NCI-H345 (cell line): ENCODE measurements around the gene FUT7.
"Not testable (repeated sequence)": the region's sequence is repeated elsewhere in the genome, so short reads cannot be mapped to it uniquely, and the experiment has no call there.

Experiments used
- DNase-seq: peaks from one replicate; lab custom pipeline; 2025; lab: John Stamatoyannopoulos, UW

FUT7 gene

DNA sequence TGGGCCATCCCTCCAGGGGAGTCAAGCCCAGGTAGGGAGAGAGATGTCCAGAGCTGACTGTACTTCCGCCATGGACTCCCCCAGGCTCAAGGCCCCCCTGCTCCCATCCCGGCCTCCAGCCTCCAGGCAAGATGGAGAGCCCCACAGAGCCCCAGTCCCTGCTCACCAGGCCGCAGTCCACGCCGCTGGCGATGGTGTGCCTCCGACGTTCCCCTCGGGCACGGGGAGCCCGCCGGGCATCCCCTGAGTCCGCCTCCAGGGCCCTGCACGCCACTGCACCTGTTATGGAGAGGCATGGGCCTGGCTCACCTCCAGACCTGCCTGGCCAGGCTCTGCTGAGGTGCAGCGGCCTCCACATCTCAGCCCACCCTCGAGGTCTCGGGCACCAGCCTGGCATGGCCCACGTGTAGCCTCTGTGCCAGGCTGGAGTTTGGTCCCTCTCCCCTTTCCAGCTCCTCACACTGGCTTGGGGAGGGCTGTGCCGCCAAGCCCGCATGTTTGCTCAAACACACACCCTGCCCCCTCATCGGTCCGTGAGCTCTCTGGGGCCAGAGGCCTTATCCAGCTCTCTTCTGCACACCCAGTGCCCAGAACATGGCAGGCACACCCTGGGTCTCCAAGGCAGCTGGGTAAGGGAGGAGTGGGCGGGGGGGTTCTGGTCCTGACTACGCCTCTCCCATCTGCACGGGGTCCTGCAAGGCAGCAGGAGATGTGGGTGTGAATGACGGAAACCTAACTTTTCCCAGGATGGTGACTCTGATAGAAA lies 34.4 kb upstream of the FUT7 start:
- DNase-seq, result no peak

DNA sequence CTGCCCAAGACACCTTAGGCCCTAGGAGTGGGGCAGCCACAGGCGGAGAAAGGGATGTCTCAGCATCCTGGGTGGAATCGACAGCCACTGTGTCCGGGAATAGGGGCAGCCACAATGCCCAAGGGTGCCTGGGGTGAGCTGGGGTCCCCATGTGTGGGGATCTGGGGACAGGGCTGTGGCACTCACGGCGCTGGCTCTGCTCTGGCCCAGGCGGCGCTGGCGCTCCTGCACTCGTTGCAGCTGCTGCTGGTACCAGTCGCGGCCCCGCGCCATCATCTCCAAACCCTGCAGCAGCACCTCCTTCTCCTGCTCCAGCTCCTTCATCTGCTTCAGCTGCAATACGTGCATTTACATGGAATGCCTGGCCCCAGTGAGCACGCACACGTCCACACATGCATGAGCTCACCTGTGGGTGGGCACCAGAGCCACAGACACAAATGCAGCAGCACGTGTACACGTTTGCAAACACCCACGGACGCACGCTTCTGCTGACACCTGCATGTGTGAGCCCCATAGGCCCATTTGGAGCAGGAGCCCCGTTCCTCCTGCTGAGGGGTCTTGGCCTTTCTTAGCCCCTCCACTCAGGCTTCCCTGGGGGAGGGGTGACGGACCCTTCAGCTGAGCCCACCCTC lies 33.6 kb upstream of the FUT7 start:
- no peak for DNase-seq

DNA sequence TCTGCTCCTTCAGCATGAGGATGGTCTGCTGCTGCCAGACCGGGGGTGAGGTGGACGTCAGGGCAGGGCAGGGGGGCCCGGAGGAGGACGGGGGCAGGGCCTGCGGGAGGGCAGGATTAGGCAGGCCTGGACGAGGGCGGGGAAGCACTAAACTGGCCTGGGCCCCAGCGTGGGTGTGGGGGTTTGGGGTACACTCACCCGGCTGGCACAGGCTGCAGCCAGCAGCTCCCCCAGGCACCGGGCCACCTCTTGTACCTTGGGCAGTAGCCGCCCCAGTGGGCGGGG lies 32.9 kb upstream of the FUT7 start:
- DNase-seq, result no peak

DNA sequence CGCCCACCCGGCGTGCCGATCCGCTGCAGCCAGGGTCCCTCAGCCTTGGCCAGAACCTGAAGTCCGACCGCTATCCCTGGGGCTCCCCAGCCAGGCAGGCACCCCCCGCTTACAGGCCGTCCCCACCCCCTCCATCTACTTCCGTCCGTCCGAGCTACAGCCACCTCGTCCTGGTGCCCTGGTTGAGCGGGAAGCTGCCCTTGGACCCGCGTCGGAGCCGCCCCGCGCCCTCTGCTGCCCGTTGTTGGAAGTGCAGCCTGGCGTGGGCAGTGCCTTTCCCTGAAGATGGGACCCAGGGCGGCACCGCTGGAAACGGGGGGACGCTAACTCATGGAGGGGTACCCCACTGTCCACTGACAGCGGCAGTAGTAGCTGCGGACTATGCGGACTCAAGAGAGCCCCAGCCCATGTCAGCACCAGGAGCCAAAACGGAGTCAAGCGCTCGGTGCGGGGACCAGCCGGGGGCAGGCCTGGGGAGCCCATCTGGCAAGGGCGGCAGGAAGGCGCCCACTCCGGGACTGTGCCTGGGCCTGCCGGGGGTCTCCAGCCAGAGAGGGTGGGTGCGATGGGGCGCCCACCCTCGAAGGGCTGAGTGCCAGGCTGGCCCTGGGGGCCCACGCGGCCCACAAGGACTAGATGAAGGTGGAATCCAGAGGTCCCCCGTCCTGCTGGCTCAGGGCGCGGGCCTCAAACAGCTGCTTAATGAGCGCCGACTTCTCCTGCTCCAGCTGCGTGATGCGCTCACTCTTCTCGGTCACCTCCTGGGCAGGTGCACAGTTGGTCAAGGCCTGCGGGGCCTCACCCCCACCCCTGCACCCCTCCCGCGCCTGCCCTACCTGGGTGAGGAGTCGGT lies 32.4 kb upstream of the FUT7 start:
- DNase-seq, result peak; percentile 56

DNA sequence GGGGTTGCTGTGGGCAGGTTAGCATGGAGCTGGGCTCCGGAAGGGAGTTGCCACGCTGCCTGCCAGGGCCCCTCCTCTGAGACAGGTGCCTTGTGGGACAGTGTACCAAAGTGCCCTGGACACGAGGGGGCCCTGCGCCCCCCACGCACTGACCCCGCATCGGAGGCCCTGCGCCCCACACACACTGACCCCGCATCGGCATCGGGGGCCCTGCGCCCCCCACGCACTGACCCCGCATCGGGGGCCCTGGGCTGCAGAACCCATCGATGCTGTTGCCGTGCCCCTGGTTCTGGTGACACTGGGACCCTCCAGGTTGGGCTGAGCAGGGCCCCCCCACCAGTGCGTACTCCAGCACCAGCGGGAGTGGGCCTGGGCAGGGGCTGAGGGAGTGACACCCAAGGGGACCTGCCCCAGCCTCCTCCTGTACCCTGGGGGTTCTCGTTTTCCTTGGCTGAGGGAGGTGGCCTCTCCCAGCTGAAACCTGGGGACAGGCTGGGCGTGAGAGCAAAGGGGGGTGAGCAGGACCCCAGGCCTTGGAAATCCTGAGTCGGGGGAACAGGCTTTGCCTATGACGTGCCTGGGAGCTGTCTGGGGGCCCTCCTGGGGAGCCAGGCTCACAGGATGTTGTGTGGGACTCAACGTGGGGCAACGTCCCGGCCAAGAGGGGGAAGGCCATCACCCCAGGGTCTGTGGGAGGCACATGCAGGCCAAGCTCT lies 31.6 kb upstream of the FUT7 start:
- DNase-seq, result no peak

DNA sequence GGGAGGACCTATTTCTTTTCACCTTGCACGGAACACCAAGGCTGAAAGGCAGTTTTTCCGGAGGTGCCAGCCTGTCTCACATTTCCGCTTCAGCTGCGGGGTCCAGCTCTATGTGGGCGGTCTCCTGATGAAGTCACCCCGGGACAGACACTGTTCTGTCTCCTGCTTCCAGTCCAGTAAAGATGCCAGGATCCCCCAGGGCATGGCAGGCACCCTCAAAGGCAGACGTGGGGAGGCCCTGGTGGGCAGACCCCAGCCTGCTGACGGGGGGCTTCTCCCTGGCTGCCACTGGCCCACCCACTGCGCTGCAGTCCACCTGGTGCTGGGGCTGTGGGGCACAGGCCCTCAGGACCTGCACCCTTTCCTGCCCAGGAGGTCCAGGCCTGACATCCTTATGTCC lies 30.9 kb upstream of the FUT7 start:
- not testable (repeated sequence) for DNase-seq

DNA sequence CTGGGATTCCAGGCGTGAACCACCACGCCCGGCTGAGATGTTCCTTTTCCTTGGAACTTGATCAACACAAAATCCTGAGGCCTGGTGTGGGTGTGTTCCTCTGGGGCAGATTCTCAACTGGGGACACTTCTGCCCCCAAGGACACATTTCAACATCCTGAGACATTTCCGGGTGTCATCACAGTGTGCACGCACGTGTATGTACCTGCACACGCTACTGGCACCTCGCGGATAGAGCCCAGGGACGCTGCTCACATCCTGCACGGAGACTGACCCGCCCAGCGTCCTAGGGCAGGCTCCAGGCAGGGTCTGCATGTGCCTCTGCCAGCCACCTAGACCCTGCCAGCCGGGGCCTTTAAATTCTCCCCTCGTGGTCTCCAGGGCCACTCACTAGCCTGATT lies 30.5 kb upstream of the FUT7 start:
- no peak for DNase-seq

DNA sequence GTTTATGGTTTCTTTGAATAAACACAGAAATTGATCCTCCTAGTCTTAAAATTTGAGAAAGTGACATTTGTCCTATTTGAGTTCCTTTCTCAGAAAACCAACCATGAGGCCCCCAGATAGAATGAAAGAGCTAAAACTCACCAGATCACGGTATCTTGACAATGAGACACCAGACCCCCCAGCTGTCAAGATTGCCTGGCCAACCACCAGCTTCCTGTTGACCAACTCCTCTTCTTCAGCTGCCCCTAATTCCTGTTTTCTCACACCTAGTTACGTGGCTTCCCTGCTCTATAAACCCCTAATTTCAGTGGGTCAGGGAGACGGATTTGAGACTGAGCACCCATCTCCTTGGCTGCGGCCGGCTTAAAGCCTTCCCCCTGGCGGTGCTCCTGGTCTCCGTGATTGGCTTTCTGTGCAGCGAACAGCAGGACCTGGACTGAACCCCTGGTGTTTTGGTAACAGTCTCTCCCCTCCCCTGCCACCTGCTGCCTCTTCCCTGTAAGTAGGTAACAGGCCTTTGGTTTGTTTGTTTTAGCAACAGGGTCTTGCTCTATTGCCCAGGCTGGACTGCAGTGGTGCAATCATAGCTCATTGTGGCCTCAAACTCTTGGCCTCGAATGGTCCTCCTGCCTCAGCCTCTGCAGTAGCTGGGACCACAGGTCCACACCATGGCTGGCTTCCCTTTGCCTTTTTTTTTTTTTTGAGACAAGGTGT lies 26.8 kb upstream of the FUT7 start:
- DNase-seq, result peak; percentile 56

DNA sequence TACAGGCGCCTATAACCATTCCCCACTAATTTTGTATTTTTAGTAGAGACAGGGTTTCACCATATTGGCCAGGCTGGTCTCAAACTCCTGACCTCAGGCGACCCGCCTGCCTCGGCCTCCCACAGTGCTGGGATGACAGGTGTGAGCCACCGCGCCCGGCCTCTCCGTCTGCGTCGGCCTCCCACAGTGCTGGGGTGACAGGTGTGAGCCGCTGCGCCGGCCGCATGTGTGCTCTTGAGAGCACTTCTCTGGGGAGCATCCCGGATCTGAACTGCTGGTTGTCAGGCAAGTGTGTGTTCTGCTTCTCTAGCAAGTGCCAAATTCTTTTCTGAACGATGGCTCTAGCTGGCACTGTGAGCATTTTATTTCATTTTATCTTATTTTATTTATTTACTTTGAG lies 25.7 kb upstream of the FUT7 start:
- DNase-seq, result peak; percentile 88

DNA sequence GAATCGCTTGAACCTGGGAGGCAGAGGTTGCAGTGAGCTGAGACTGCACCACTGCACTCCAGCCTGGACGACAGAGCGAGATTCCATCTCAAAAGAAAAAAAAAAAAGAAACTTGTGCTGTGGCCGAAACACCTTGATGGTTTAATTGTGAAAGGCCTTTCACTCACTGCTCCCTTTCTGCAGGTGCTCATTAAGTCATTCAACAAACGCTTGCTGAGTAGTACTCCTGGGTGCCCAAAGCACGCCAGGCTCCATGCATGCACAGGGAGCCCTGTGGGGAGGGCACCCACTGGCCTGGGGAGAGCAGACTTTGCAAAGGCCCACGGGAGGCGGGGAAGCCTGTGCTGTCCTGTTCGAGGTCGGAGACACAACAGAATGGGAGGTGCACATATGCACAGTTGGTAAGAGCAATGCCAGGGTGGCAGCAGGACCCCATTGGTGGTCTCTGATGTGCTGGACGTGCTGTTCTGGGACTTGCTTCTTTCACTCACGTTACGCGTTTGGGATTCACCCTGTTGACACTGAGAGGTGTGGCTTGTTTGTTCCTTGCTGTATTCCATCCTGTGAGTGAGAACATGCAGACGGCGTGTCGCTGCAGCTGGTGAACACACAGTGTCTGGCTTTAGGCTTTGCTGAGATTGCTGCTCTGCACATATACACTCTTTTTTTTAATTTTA lies 25.0 kb upstream of the FUT7 start:
- peak; percentile 82 for DNase-seq

DNA sequence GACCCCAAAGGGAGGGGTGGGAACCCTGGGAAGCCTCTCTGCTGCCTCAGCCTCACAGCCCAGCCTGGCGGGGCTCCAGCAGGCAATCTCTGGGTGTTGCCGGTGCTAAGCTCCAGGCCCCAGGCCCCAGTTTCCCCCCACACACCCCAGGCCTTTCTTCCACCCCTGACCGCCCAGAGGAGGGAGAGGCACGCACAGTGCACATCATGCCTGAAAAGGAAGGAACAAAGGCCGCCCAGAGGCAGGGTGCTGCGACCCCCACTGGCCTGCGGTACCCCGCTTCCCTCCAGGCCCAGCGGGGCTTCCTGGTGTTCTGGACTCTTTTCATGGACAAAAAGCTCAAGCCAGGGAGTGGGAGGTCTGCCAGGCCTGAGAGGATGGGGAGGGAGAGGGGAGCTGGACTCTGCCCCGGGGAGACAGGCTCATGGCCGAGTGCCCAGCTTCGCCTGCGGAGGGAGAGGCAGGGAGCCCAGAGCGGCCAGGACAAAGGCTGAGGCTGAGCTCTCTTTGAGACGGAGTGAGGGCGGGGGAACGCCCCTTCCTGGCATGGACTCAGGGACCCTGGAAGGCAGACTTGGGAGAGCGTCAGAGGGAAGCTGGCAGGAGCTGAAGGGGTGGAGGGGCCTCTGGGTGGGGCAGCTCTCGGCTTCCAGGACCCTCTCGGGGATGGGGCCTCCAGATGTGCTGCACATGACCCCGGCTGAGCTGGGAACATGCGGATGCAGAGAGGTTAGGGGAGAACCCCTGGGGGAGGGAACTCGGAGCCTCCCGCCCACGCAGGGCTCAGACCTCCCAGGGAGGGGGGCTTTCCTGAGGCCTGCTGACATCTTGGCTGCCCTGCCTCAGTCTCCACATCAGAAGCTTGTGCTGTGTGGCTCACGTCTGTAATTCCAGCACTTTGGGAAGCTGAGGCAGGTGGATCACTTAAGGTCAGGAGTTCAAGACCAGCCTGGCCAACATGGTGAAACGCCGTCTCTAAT lies 23.8 kb upstream of the FUT7 start:
- peak; percentile 79 for DNase-seq

DNA sequence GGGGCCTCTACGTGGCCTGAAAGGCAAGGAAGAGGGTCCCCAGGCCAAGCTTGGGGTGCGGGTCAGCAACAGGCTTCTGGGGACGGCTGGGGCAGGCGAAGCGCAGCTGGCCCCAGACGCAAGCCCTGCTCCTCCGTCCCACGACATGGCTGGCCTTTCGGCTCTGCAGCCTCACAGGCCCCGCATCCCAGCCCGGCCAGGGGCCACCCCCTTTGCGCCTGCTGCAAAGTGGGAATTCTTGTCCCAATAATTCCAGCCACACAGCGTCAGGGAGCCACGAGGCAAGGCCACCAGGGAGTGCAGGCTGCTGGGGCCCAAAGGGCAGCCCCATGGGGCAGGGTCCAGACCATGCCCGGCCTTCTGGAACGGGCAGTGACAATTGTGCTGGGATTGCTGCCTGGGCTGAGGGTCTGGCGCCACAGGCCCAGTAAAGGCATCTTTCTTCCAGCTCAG lies 23.1 kb upstream of the FUT7 start:
- peak; percentile 43 for DNase-seq

DNA sequence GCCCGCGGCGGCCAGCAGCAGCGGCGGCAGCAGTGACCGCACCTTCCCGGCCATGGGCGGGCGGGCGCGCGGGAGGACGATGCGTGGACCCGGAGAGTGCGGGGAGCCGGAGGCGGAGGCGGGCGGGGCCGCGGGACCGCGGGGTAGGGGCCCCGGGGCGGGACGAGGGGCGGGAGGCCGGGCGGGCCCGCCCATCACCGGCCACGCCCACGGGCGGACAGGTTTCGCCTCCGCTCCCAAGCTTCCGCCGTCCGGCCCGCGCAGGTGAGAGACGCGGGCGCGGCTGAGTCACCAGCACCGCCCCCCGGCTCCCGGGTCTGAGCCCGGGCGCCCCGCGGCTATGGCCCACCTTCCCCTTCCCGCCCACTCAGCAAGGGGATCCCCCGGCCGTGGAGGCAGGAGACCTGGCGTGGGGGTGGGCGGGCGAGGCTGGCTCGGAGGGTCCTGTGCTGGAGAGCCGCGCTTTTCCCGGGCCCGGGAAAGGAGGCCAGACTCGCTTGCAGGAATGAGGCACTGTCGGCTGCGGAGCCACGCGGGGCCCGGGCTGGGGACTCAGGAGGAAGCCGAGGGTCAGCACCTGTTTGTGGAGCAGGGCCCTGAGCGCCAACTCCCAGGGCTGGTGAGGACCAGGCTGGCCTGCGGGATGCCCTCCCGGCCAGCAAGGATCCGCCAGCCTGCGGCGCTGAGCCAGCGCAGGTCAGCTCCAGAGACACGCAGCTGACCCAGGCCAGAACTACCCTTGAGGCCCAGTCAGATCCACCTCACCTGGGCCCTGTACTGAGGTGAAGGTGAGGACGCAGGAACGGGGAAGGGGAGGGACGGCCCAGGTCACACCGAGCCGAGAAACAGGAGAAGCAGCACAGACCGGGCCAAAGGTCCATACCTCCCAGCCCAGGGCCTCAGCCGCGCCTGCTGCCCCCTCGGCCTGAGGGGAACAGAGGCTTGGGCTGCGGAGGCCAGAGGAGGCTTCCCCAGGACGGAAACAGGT lies 22.4 kb upstream of the FUT7 start, which contains the start of gene ENTPD2:
ENTPD2 (minus strand) TSS at position 118 of the 988 bp plus-strand sequence; CDS start at position 54, 64 bp downstream.
- DNase-seq, result peak; percentile 89

DNA sequence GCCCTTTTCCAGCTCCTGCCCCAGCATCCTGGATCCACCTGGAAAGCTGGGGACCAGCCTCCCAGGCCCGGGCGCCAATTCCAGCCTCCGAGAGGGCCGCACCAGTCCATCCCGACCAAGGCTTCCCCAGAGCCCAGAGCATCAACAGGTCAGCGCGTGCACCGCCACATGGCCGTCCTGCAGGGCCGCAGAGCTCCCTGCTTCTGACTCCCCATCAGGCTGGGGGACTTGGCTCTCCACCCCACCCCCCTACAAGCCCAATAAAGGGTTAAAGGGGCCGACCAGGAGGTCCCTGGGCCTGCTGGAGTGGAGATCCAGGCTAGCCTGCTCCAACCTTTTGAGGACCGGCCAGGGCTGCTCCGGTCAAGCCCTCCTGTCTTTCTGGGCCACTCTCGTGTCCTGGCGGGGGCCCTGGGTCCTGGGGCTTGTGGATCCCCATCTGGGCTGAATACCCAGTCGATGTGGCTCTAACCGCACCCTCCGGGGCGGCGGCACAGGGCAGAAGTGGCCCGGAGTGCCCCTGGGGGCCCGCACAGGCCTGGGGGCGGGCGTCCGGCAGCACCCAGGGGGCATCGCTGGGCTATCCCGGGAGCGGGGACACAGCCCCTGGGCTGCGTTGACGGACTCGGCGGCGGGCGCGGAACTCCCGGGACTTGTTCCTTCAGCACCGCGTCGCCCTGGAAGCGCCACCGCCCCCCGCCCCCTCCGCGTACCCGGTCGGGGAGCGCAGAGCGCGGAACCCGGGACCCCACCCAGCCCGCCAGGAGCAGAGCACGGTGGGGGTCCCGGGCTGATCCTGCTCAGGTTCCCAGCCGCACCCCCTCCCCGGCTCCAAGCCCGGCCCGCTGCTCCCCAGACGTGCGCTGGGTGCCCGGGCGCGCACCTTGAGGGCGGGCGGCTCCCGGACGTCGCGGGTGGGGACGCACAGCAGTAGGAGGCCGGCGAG lies 21.4 kb upstream of the FUT7 start:
- no peak for DNase-seq

DNA sequence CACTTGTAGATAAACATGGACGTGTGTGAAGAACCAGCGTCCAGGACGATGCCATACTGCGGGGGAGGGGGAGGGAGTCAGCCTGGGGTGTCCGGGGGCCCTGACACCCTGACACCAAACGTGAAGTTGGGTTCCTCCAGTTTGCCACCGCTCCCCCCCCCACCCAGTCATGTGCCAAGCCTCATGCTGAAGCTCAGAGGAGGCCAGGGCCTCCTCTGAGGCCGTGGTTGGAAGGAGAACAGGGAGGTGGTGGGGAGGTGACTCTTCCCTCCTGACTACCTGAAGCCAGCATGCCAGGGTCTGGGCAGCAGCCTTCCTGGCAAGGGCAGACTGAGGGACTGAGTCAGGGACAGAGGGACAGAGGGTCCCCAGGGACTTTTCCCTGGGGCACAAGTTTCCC lies 20.4 kb upstream of the FUT7 start:
- no peak for DNase-seq

DNA sequence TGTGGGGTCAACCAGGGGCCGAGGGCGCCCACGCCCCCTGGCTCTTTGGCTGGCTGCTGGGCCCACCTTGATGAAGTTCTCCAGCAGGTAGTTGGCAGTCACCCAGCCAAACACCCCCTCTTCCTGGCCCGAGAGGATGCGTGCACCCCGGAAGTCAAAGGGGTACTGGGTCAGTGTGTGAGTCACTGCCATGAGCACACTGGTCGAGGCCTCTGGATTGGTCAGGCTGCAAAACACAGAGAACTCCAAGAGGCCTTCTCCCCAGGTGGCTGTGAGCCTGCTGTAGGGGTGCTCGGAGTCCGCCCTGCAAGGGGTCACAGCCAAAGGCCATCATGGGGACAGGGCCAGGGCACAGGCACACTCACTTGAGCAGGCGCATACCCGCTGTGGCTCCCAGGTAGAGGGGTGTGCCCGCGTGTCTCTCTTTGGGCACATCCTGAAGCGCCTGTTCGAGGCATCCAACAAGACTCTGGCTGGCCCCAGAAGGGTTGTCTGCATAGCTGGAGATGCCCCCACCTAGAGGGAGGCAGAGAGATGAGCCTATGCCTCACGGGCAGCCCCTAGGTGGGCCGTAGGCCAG lies 19.3 kb upstream of the FUT7 start:
- DNase-seq, result no peak

DNA sequence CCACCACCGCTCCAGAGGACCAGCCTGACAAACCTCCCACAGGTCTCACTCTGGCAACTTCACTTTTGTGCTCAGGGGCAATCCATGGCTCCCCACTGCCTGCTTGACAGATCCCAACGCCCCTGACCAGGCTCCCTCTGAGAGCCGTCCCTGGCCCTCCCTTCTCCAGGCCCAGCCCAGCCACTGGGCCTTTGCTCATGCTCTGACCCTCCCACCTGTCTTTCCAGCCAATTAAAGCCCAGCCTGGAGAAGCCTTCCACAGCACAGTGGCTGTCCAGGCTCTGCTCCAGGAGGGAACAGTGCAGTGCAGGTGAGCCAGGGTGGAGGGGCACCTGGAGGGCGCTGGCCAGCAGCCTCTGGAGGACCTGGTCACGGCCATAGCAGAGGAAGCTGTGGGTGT lies 18.7 kb upstream of the FUT7 start:
- DNase-seq, result no peak
